Dermis microvascular lymphatic vessel endothelial cell (primary cell): Measurements from ENCODE around the gene EFNA2. TPM values are rescaled to one million over a fixed set of nuclear protein-coding genes. Genes with fewer than 3 reads are reported as not detected.
A peak's percentile ranks its signal among the peaks of the same experiment; 100 is the strongest.

Experiments used
- DNase-seq, 2 donors: peaks; one replicate each; pipeline versions ENCODE4 v3.0.0 to v3.0.0-alpha.2; 2010; ENCODE audit warnings: low read depth in 2 of 2
- total RNA-seq: library from RNA; depleted of rRNA; stranded (reverse); fragments of >200 nt; gene quantifications from 2 replicates; pipeline ENCODE4 v1.2.1, GENCODE V29; 2014

EFNA2 gene
- total RNA-seq, 1 donor from 2014 or later: 0.13 TPM

GRCh38 chr19:1271528-1272422 is 13.9 kb upstream of the EFNA2 start:
- DNase-seq: no peak

- no peak for DNase-seq
Observed at GRCh38 chr19:1272423-1273262, 13.0 kb upstream of the EFNA2 start.

GRCh38 chr19:1273263-1274041 is 12.2 kb upstream of the EFNA2 start:
- no peak for DNase-seq

- no peak for DNase-seq
Observed at GRCh38 chr19:1274081-1274851, 11.4 kb upstream of the EFNA2 start.

- no peak for DNase-seq
Observed at GRCh38 chr19:1274852-1275259, 10.8 kb upstream of the EFNA2 start.

GRCh38 chr19:1275260-1275975 is 10.3 kb upstream of the EFNA2 start, which contains the start of gene FAM174C:
FAM174C (plus strand) TSS chr19:1275530; CDS start chr19:1275550, 20 bp downstream.
- peak; percentile 90 to 99 for DNase-seq

- no peak for DNase-seq
Observed at GRCh38 chr19:1275976-1276627, 9.6 kb upstream of the EFNA2 start.

- peak in 1 of 2 donors; percentile 29 for DNase-seq
Observed at GRCh38 chr19:1276628-1277022, 9.0 kb upstream of the EFNA2 start.

GRCh38 chr19:1277061-1277460 is 8.6 kb upstream of the EFNA2 start:
- no peak for DNase-seq

GRCh38 chr19:1278074-1278473 is 7.6 kb upstream of the EFNA2 start:
- no peak for DNase-seq

- DNase-seq: no peak
Observed at GRCh38 chr19:1278713-1279660, 6.7 kb upstream of the EFNA2 start.

GRCh38 chr19:1279782-1280341 is 5.8 kb upstream of the EFNA2 start:
- peak; percentile 74 to 82 for DNase-seq

GRCh38 chr19:1280636-1281568 is 4.8 kb upstream of the EFNA2 start:
- no peak for DNase-seq

GRCh38 chr19:1281569-1282287 is 3.9 kb upstream of the EFNA2 start:
- DNase-seq: no peak

GRCh38 chr19:1282588-1283206 is 3.0 kb upstream of the EFNA2 start:
- no peak for DNase-seq
